Fibroblast of peridontal ligament (primary cell): Measurements from ENCODE around the gene CCT8.
"Not testable (repeated sequence)": the region's sequence is repeated elsewhere in the genome, so short reads cannot be mapped to it uniquely, and the experiment has no call there.

Source experiments
- DNase-seq: peaks from one replicate; pipeline ENCODE4 v3.0.0-alpha.2; 2010; ENCODE audit errors: extremely low read depth

CCT8 gene

GRCh38 chr21:29078869-29079767 lies 5.7 kb upstream of the CCT8 start:
- no peak for DNase-seq

- peak; percentile 51 for DNase-seq
Measured at GRCh38 chr21:29077651-29078090, 4.2 kb upstream of the CCT8 start.

GRCh38 chr21:29076731-29077640 lies 3.5 kb upstream of the CCT8 start:
- DNase-seq = not testable (repeated sequence)

GRCh38 chr21:29075706-29076466 lies 2.4 kb upstream of the CCT8 start:
- no peak for DNase-seq

- DNase-seq = no peak
Measured at GRCh38 chr21:29074783-29075182, 1.3 kb upstream of the CCT8 start.

GRCh38 chr21:29074007-29074376 lies 544 bp upstream of the CCT8 start:
- DNase-seq = no peak

GRCh38 chr21:29072873-29073221 lies 601 bp downstream of the CCT8 start:
- DNase-seq = peak; percentile 59

GRCh38 chr21:29064850-29065481 lies 8.5 kb downstream of the CCT8 start:
- DNase-seq = no peak

- DNase-seq = peak; percentile 66
Measured at GRCh38 chr21:29056538-29057050, 16.9 kb downstream of the CCT8 start.

- no peak for DNase-seq
Measured at GRCh38 chr21:29056005-29056404, 17.4 kb downstream of the CCT8 start.

- DNase-seq = no peak
Measured at GRCh38 chr21:29055080-29055479, 18.4 kb downstream of the CCT8 start.

GRCh38 chr21:29053656-29054055 lies 19.8 kb downstream of the CCT8 start:
- DNase-seq = peak; percentile 47

- no peak for DNase-seq
Measured at GRCh38 chr21:29053011-29053553, 20.4 kb downstream of the CCT8 start.

- DNase-seq = no peak
Measured at GRCh38 chr21:29052224-29052623, 21.2 kb downstream of the CCT8 start.

GRCh38 chr21:29034678-29035077 lies 38.8 kb downstream of the CCT8 start:
- no peak for DNase-seq

- no peak for DNase-seq
Measured at GRCh38 chr21:29033871-29034270, 39.6 kb downstream of the CCT8 start.

- no peak for DNase-seq
Measured at GRCh38 chr21:29033301-29033700, 40.1 kb downstream of the CCT8 start.

- no peak for DNase-seq
Measured at GRCh38 chr21:29030909-29031308, 42.5 kb downstream of the CCT8 start.

- no peak for DNase-seq
Measured at GRCh38 chr21:29029524-29029923, 43.9 kb downstream of the CCT8 start.

- DNase-seq = no peak
Measured at GRCh38 chr21:29025328-29025713, 48.1 kb downstream of the CCT8 start.
